Astrocyte of the cerebellum (primary cell): ENCODE data around the gene RAP2B.
"Not testable (repeated sequence)": the region's sequence is repeated elsewhere in the genome, so short reads cannot be mapped to it uniquely, and the experiment has no call there.

Experiments
- DNase-seq: peaks from one replicate; pipeline ENCODE4 v3.0.0-alpha.2; 2011; ENCODE audit warnings: low read depth
- H3K4me3 ChIP-seq: 2 replicates; pipeline ENCODE4 v1.5.1; 2011; ENCODE audit warnings: mild to moderate bottlenecking, low read depth, low read length, moderate library complexity
- CTCF ChIP-seq: IDR thresholded peaks from 2 replicates; pipeline ENCODE4 v1.5.1; 2012; ENCODE audit warnings: low read length, low read depth, moderate library complexity, mild to moderate bottlenecking; ENCODE audit errors: missing control alignments
- in situ Hi-C: cut with HindIII; loops from 2 replicates; pipeline ENCODE4 v1.10.0; 2017; ENCODE audit warnings: low sequenced_read_pairs

RAP2B gene

DNA sequence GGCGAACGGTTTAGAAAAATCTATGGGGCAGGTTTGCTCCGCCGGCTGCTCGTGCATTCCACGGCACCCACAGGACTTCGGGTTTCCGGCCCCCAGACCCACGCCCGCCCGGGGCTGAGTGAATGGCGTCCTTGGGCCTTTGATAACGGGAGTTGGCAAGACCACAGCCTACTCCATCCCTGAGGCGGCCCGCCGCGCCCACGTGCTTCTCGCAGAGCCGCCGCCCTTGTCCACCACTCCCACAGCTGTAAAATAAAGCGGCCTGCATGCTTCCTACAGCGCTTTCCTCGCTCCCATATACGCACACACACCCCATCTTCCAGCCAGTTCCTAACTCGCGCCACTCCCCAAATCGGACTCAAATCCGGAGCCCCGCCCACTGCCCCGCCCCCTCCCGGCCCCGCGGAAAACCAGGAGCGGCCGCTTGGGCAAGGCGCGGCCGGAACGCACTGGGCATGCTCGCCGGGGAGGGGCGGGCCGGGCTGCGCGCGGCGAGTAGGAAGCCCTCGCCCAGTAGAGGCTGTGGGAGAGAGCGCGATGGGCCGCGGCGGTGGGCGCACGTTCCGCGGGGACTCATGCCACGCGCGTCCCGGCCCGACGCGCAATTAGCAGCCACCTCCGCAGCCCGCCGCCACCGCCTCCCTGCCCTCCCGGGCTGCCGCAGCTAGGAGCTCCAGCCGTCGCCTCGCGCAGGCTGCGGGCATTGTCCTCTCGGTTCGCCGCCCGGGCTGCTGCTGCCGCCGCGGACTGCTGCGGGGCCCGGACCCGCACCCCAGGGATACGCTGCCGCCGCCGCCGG, at the start of gene RAP2B:
Gene RAP2B, plus strand, starts transcription at position 513 of the 799 bp plus-strand sequence. CDS start 468 bp downstream, outside the sequence.
- peak within 1 kb of the TSS; percentile 92 for H3K4me3 ChIP-seq
- in situ Hi-C loops, result loop anchor here (10.0 kb wide), 1 partner anchor 433 kb away; no protein-coding TSS in a partner anchor
- peak; percentile 84 for DNase-seq
- no peak for TF ChIP-seq CTCF

GRCh38 chr3:153113541-153113940, 48.5 kb upstream of the RAP2B start:
- no peak overlapping the region for H3K4me3 ChIP-seq
- DNase-seq, result no peak
- TF ChIP-seq CTCF, result no peak
- in situ Hi-C loops, result no loop called here

- DNase-seq, in situ Hi-C loops, H3K4me3 ChIP-seq: not testable (repeated sequence)
Observed at GRCh38 chr3:153114270-153114669, 47.8 kb upstream of the RAP2B start.

DNA sequence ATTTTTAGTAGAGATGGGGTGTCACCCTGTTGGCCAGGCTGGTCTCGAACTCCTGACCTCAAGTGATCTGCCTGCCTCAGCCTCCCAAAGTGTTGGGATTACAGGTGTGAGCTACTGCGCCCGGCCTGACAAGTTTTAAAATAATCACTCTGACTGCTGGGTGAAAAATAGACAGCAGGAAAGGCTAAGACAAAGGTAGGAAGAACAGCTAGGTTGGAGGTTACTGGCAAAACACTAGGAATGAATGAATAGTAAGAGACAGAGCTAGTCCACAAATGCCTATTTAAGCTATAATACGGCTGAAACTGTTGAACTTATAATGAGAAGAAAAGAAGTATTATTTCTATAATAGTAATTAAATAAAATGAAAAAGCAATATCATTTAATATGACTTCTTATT, 46.7 kb upstream of the RAP2B start:
- in situ Hi-C loops, result no loop called here
- no peak overlapping the region for H3K4me3 ChIP-seq
- no peak for DNase-seq
- no peak for TF ChIP-seq CTCF

DNA sequence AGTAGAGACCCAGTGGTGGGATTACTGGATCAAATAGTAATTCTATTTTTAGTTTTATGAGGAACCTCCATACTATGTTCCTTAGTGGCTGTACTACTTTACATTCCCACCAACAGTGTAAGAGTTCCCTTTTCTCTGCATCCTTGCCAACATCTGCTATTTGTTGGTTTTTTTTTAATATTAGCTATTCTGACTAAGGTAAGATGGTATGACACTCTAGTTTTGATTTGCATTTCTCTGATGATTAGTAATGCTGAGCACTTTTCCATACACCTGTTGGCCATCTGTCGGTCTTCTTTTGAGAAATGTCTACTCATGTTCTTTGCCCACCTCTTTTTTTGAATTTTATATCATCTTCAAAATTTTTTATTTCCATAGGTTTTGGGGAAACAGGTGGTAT, 34.2 kb upstream of the RAP2B start:
- DNase-seq, result no peak
- no peak overlapping the region for H3K4me3 ChIP-seq
- no peak for TF ChIP-seq CTCF
- in situ Hi-C loops, result no loop called here

- DNase-seq, result no peak
- H3K4me3 ChIP-seq, result no peak overlapping the region
- in situ Hi-C loops, result no loop called here
- TF ChIP-seq CTCF, result no peak
Observed at GRCh38 chr3:153129426-153129825, 32.6 kb upstream of the RAP2B start.

DNA sequence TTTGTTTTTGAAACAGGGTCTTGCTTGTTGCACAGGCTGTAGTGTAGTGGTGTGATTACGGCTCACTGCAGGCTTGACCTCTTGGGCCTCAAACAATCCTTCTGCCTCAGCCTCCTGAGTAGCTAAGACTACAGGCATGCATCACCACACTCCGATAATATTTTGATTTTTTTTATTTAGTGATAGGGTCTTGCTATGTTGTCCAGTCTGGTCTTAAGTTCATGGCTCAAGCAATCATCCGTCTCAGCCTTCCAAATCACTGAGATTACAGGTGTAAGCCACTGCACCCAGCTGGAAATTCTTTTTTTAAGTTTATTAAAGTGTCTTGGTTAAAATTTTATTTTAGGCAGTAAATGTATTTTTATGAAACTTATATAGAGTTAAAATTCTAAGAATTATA, 32.2 kb upstream of the RAP2B start:
- TF ChIP-seq CTCF, result no peak
- in situ Hi-C loops, result no loop called here
- no peak overlapping the region for H3K4me3 ChIP-seq
- no peak for DNase-seq
